H1 (cell line): ENCODE data around the gene LIG1. TPM values are rescaled to one million over a fixed set of nuclear protein-coding genes. Genes with fewer than 3 reads are reported as not detected.

Experiments
- CTCF ChIA-PET: fragments of 300-600 bp; sonication (Branson Sonifier 250); formaldehyde crosslinking; loops from one replicate; lab custom pipeline; 2021; ENCODE audit not compliant: partially characterized antibody; lab: Charles Lee
- POLR2A ChIA-PET: fragments of 300-600 bp; sonication (Branson Sonifier 250); formaldehyde crosslinking; loops from one replicate; lab custom pipeline; 2021; ENCODE audit warnings: inconsistent platforms; ENCODE audit not compliant: partially characterized antibody; lab: Charles Lee
- DNase-seq, 2 experiments: peaks; one replicate each; pipeline versions ENCODE4 v3.0.0 to v3.0.0-alpha.2; 2010 to 2022; ENCODE audit warnings: low spot score in 2 of 2, low read depth in 1 of 2, mixed read lengths in 1 of 2
- FAIRE-seq: peaks from 2 replicates; lab custom pipeline; 2011; peaks lifted over from hg19 to GRCh38; lab: Jason Lieb, UNC
- H2AFZ ChIP-seq: 2 replicates; pipeline ENCODE4 v1.8.1; 2012; ENCODE audit warnings: low read length, inconsistent platforms
- H2AK5ac ChIP-seq: 2 replicates; pipeline ENCODE4 v1.6.1; 2013; ENCODE audit warnings: low read depth, low read length
- H2BK120ac ChIP-seq: replicated peaks from 2 replicates; pipeline ENCODE3; 2013; ENCODE audit warnings: low read depth, low read length, inconsistent platforms
- H2BK12ac ChIP-seq: 2 replicates; pipeline ENCODE4 v1.6.1; 2013; ENCODE audit warnings: low read depth, low read length
- H2BK15ac ChIP-seq: 2 replicates; pipeline ENCODE4 v1.6.1; 2013; ENCODE audit warnings: low read length
- H2BK20ac ChIP-seq: 2 replicates; pipeline ENCODE4 v1.6.1; 2013; ENCODE audit warnings: low read length
- H2BK5ac ChIP-seq: 2 replicates; pipeline ENCODE4 v1.6.1; 2013; ENCODE audit warnings: low read depth, low read length
- H3K14ac ChIP-seq: 2 replicates; pipeline ENCODE4 v1.6.1; 2013; ENCODE audit warnings: inconsistent platforms; ENCODE audit not compliant: insufficient read length
- H3K18ac ChIP-seq: 2 replicates; pipeline ENCODE4 v1.6.1; 2013; ENCODE audit warnings: low read length; ENCODE audit errors: extremely low read depth
- H3K23ac ChIP-seq: 2 replicates; pipeline ENCODE4 v1.6.1; 2013; ENCODE audit warnings: inconsistent platforms; ENCODE audit not compliant: insufficient read length
- H3K23me2 ChIP-seq: 2 replicates; pipeline ENCODE4 v1.6.1; 2013; ENCODE audit warnings: low read depth, low read length
- H3K27ac ChIP-seq: 2 replicates; pipeline ENCODE4 v1.6.1; 2011; ENCODE audit warnings: low read depth, low read length, inconsistent platforms
- H3K27me3 ChIP-seq, 4 experiments: replicated peaks in 1 of 4; 1 replicate in 1 of 4; 2 replicates in 3 of 4; pipeline versions ENCODE4 v1.6.1 to v1.8.1; 2011 to 2013; ENCODE audit warnings: low read length in 3 of 4, mild to moderate bottlenecking in 3 of 4, inconsistent platforms in 2 of 4, mixed read lengths in 2 of 4, moderate library complexity in 1 of 4; ENCODE audit not compliant: control insufficient read depth in 3 of 4, insufficient read depth in 3 of 4; ENCODE audit errors: extremely low read depth in 1 of 4
- H3K36me3 ChIP-seq, 4 experiments: 2 replicates each; pipeline versions ENCODE4 v1.6.1 to v1.8.1; 2011 to 2013; ENCODE audit warnings: mild to moderate bottlenecking in 4 of 4, low read length in 3 of 4, moderate library complexity in 2 of 4, control low read depth in 1 of 4, inconsistent platforms in 1 of 4; ENCODE audit not compliant: insufficient read depth in 4 of 4, control insufficient read depth in 2 of 4
- H3K4ac ChIP-seq: replicated peaks from 2 replicates; pipeline ENCODE3; 2013; ENCODE audit warnings: low read length, low read depth, mixed read lengths, inconsistent platforms; ENCODE audit not compliant: insufficient read length
- H3K4me1 ChIP-seq, 4 experiments: replicated peaks in 1 of 4; 1 replicate in 1 of 4; 2 replicates in 3 of 4; pipeline versions ENCODE4 v1.6.1 to v1.8.1; 2011 to 2013; ENCODE audit warnings: low read length in 3 of 4, inconsistent platforms in 2 of 4, mixed read lengths in 1 of 4; ENCODE audit not compliant: insufficient read depth in 4 of 4, control insufficient read depth in 3 of 4
- H3K4me2 ChIP-seq, 2 experiments: 2 replicates each; pipeline versions ENCODE4 v1.6.1 to v1.8.1; 2011 to 2013; ENCODE audit warnings: low read depth in 2 of 2, low read length in 2 of 2, control low read depth in 1 of 2, inconsistent platforms in 1 of 2, mild to moderate bottlenecking in 1 of 2; ENCODE audit not compliant: insufficient read depth in 1 of 2
- H3K4me3 ChIP-seq, 4 experiments: fragments of 200-600, 300-600 bp in 1 of 4; sonication (generic), shearing (Covaris generic), sonication (Bioruptor Twin) in 1 of 4; 2 replicates each; pipeline versions ENCODE4 v1.5.1 to v1.8.1; 2011 to 2016; ENCODE audit warnings: low read length in 4 of 4, low read depth in 3 of 4, control low read depth in 2 of 4, inconsistent platforms in 2 of 4, mild to moderate bottlenecking in 2 of 4, mixed read lengths in 1 of 4, moderate library complexity in 1 of 4; ENCODE audit not compliant: insufficient read depth in 2 of 4; ENCODE audit errors: extremely low read depth in 1 of 4
- H3K56ac ChIP-seq: replicated peaks from 2 replicates; pipeline ENCODE3; 2013; ENCODE audit warnings: low read depth, mild to moderate bottlenecking, mixed read lengths, low read length, inconsistent platforms; ENCODE audit not compliant: insufficient read length
- H3K79me1 ChIP-seq: 2 replicates; pipeline ENCODE4 v1.6.1; 2013; ENCODE audit warnings: low read depth, low read length, control low read depth
- H3K79me2 ChIP-seq, 2 experiments: 2 replicates each; pipeline versions ENCODE4 v1.6.1 to v1.8.1; 2012 to 2013; ENCODE audit warnings: low read length in 2 of 2, mild to moderate bottlenecking in 2 of 2, inconsistent platforms in 1 of 2; ENCODE audit not compliant: insufficient read depth in 2 of 2, control insufficient read depth in 1 of 2
- H3K9ac ChIP-seq, 4 experiments: replicated peaks in 1 of 4; 1 replicate in 1 of 4; 2 replicates in 3 of 4; pipeline versions ENCODE4 v1.6.1 to v1.8.1; 2011 to 2013; ENCODE audit warnings: low read depth in 3 of 4, low read length in 3 of 4, control low read depth in 2 of 4, mild to moderate bottlenecking in 2 of 4, moderate library complexity in 2 of 4, inconsistent platforms in 1 of 4; ENCODE audit errors: extremely low read depth in 1 of 4
- H3K9me3 ChIP-seq, 2 experiments: 2 replicates each; pipeline versions ENCODE4 v1.6.1 to v1.8.1; 2012 to 2013; ENCODE audit warnings: mild to moderate bottlenecking in 2 of 2, moderate library complexity in 2 of 2, control low read depth in 1 of 2, inconsistent platforms in 1 of 2, low read depth in 1 of 2, low read length in 1 of 2, mixed read lengths in 1 of 2; ENCODE audit not compliant: insufficient read depth in 2 of 2
- H4K20me1 ChIP-seq, 2 experiments: replicated peaks in 1 of 2; 2 replicates each; pipeline versions ENCODE3 to v1.8.1; 2011 to 2013; ENCODE audit warnings: inconsistent platforms in 2 of 2, low read length in 2 of 2, mild to moderate bottlenecking in 1 of 2; ENCODE audit not compliant: insufficient read depth in 2 of 2, control insufficient read depth in 1 of 2
- H4K5ac ChIP-seq: 2 replicates; pipeline ENCODE4 v1.6.1; 2013; ENCODE audit warnings: low read length, low read depth, mixed read lengths, inconsistent platforms; ENCODE audit not compliant: insufficient read length
- H4K8ac ChIP-seq: 2 replicates; pipeline ENCODE4 v1.8.0; 2013; ENCODE audit warnings: mild to moderate bottlenecking, moderate library complexity, low read length, inconsistent platforms; ENCODE audit not compliant: insufficient read depth; ENCODE audit errors: extremely low read depth
- H4K91ac ChIP-seq: replicated peaks from 2 replicates; pipeline ENCODE3; 2013; ENCODE audit warnings: low read length, mixed read lengths, inconsistent platforms; ENCODE audit not compliant: insufficient read length
- ASH2L ChIP-seq: fragments of 200-600, 300-600 bp; sonication (generic); IDR thresholded peaks from one replicate; pipeline ENCODE4 v1.7.1; 2017; ENCODE audit warnings: low read length
- CEBPB ChIP-seq: IDR thresholded peaks from 2 replicates; pipeline ENCODE4 v1.6.1; 2012; ENCODE audit warnings: low read depth, low read length
- CTCF ChIP-seq, 3 experiments: IDR thresholded peaks; 1 replicate in 2 of 3; 2 replicates in 1 of 3; pipeline versions ENCODE4 v1.5.1 to v1.6.1; 2011; ENCODE audit warnings: low read length in 3 of 3, mild to moderate bottlenecking in 3 of 3, inconsistent platforms in 2 of 3, low read depth in 1 of 3, moderate library complexity in 1 of 3; ENCODE audit not compliant: insufficient read depth in 1 of 3; ENCODE audit errors: control extremely low read depth in 1 of 3
- MAFK ChIP-seq: IDR thresholded peaks from 2 replicates; pipeline ENCODE4 v1.6.1; 2012; ENCODE audit warnings: low read depth, mild to moderate bottlenecking, improper control_type of control experiment, low read length
- PHF8 ChIP-seq: fragments of 200-600 bp; sonication (generic); conservative IDR thresholded peaks from 2 replicates; pipeline ENCODE4 v1.7.1; 2012; ENCODE audit warnings: low read depth, mild to moderate bottlenecking, inconsistent platforms, low read length, moderate library complexity
- RAD21 ChIP-seq, 2 experiments: IDR thresholded peaks in 1 of 2; conservative IDR thresholded peaks in 1 of 2; 2 replicates each; pipeline ENCODE4 v1.6.1; 2011; ENCODE audit warnings: low read depth in 2 of 2, low read length in 2 of 2, improper control_type of control experiment in 1 of 2, inconsistent platforms in 1 of 2, mild to moderate bottlenecking in 1 of 2, moderate library complexity in 1 of 2
- SP1 ChIP-seq: IDR thresholded peaks from 2 replicates; pipeline ENCODE4 v1.6.1; 2011; ENCODE audit warnings: low read depth, low read length
- TCF12 ChIP-seq: IDR thresholded peaks from 2 replicates; pipeline ENCODE4 v1.6.1; 2011; ENCODE audit warnings: low read depth, mild to moderate bottlenecking, low read length
- WGBS, 2 experiments: shearing (Covaris generic) in 1 of 2; methylation state at CpG; one replicate each; pipeline versions ENCODE4 v1.1.6 to v1.1.7; 2013 to 2015; ENCODE audit warnings: low lambda C conversion rate in 2 of 2, mixed read lengths in 2 of 2, inconsistent platforms in 1 of 2, low coverage in 1 of 2, missing lambda C conversion rate in 1 of 2; ENCODE audit not compliant: insufficient replicate concordance in 2 of 2, insufficient coverage in 1 of 2, insufficient read length in 1 of 2; ENCODE audit errors: extremely low coverage in 1 of 2, missing lambda C conversion rate in 1 of 2; 5-methylcytosine and 5-hydroxymethylcytosine counted together
- polyA plus RNA-seq, 7 experiments: library from polyadenylated mRNA; depleted of rRNA in 3 of 7; stranded (reverse) in 5 of 7; unstranded in 2 of 7; fragments of >200 nt in 5 of 7; fragments of 200-250 nt in 2 of 7; gene quantifications; 1 replicate in 5 of 7; 2 replicates in 1 of 7; 4 replicates in 1 of 7; pipeline versions ENCODE4 v1.2.1 to v1.2.3, GENCODE V29; 2011 to 2013; ENCODE audit warnings: missing spikeins in 2 of 7, mixed read lengths in 2 of 7
- total RNA-seq: library from RNA; stranded (reverse); fragmentation: NEBNext Ultra II Directional; extraction: Animal tissue kit (Norgen Biotek cat#: 25700); gene quantifications from 2 replicates; pipeline ENCODE4 v1.2.1, GENCODE V29; 2021

LIG1 gene
- total and polyA plus RNA-seq, 2 of the 8 experiments (the other 6 are each of a cell fraction or from before 2014, with no cell fraction given) = 67.6 to 113 TPM

GRCh38 chr19:48085904-48086864 lies 84.0 kb downstream of the LIG1 start:
- H3K27ac ChIP-seq = no peak overlapping the region
- TF ChIP-seq MAFK (no peak), SP1 (no peak), TCF12 (no peak), PHF8 (no peak), RAD21 (IDR thresholded peaks at IDR 0.05 in 1 of 2, conservative IDR thresholded peaks at IDR 0.05 in 1 of 2; ENCODE audit: low read depth in 2 of 2, low read length in 2 of 2) (peak; percentile 55 to 71), CTCF (IDR thresholded peaks at IDR 0.05; ENCODE audit: control extremely low read depth in 1 of 3, insufficient read depth in 1 of 3, low read depth in 1 of 3, low read length in 3 of 3) (peak; percentile 68 to 78 (median 73)), CEBPB (no peak), ASH2L (peak; percentile 23)

More at GRCh38 chr19:48085904-48086864, 84.0 kb downstream of the LIG1 start:
- H2BK12ac ChIP-seq = no peak overlapping the region
- ChIA-PET POLR2A (interaction anchor here (0.7 to 1.3 kb wide), 4 partner anchors 9 to 25 kb away, joined by 3 to 5 read pairs (median 4); no protein-coding TSS in a partner anchor), CTCF (interaction anchor here (0.5 to 5.8 kb wide), 19 partner anchors 9 to 131 kb away, joined by 3 to 43 read pairs (median 4); partner anchors contain the start of genes CABP5 and PLA2G4C)
- peak overlapping the region; percentile 42 for H4K91ac ChIP-seq
- H3K27me3 ChIP-seq = no peaks in the 10 kb centered on the region; a peak in 2 of 7 replicates
- H3K79me2 ChIP-seq = no peaks in the 10 kb centered on the region
- no peak overlapping the region for H2BK20ac ChIP-seq
- H3K9me3 ChIP-seq = peaks cover 0 to 2% of the 10 kb centered on the region in 2 experiments; a peak in 1 of 4 replicates
- no peak overlapping the region for H2AK5ac ChIP-seq
- H3K4me1 ChIP-seq = no peaks in the 10 kb centered on the region; a peak in 1 of 7 replicates
- H4K5ac ChIP-seq = peak overlapping the region; percentile 13
- H3K4me2 ChIP-seq = no peak overlapping the region
- WGBS, 2 experiments = 81% methylated on average over 7 of the region's 7 CpGs; no CpG with 5 or more reads in 1 of the 2 experiments
- DNase-seq (peak in 1 of 2 experiments; percentile 67), FAIRE-seq (no peak)
- H2BK15ac ChIP-seq = no peak overlapping the region
- H2AFZ ChIP-seq = peak overlapping the region; percentile 65; the same call in 1 of the 2 replicates
- H3K18ac ChIP-seq = no peak overlapping the region
- H3K9ac ChIP-seq = no peak overlapping the region; a peak in 1 of 7 replicates
- H3K4me3 ChIP-seq = no peak overlapping the region
- no peak overlapping the region for H3K23ac ChIP-seq
- H2BK5ac ChIP-seq = no peak overlapping the region
- no peak overlapping the region for H3K14ac ChIP-seq
- H3K36me3 ChIP-seq = no peaks in the 10 kb centered on the region
- H3K79me1 ChIP-seq = no peaks in the 10 kb centered on the region
- no peaks in the 10 kb centered on the region; the same call in 1 of the 2 replicates for H3K23me2 ChIP-seq
- H3K56ac ChIP-seq = no peak overlapping the region
- H2BK120ac ChIP-seq = no peak overlapping the region
- peak overlapping the region; percentile 67 for H3K4ac ChIP-seq
- peak overlapping the region; percentile 85 for H4K8ac ChIP-seq
- no peaks in the 10 kb centered on the region for H4K20me1 ChIP-seq
